ENCODE results near the gene TPT1. TPM values are rescaled to one million over a fixed set of nuclear protein-coding genes. Genes with fewer than 3 reads are reported as not detected.
"Not testable (repeated sequence)": the region's sequence is repeated elsewhere in the genome, so short reads cannot be mapped to it uniquely, and the experiment has no call there.

The TPT1 gene
- total RNA-seq, 2 experiments from 2014 or later = 5,393 to 5,681 TPM

DNA sequence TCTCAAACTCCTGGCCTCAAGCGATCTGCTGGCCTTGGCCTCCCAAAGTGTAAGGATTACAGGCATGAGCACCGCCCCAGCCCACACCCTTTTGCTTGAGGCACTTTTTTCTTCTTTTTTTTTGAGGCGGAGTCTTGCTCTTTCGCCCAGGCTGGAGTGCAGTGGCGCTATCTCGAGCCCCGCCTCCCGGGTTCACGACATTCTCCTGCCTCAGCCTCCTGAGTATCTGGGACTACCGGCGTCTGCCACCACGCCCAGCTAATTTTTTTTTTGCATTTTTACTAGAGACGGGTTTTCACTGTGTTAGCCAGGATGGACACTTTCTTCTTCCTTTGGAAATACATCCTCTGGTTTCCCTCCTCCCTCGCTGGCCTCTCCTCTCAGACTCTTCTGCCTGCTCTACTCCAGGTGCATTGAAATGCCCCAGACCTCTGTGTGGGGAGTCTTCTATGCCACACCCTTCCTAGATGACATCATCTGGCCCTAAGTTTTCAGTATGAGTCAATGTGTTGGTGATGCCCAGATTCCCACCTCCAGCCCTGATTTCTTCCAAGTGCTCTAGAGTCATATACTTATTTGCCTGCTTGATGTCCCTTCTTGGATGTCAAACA, 20.7 kb upstream of the TPT1 start:
- H3K27ac Mint-ChIP-seq = peak overlapping the region; percentile 47
- H3K9me3 Mint-ChIP-seq = peaks cover 4% of the 10 kb centered on the region
- peaks cover 39% of the 10 kb centered on the region for H3K4me1 Mint-ChIP-seq
- ATAC-seq (ENCODE audit: low read depth) (no peak), DNase-seq (no peak)
- H3K4me3 Mint-ChIP-seq = no peak overlapping the region
- POLR2A ChIA-PET = interaction anchor here (1.5 kb wide), 1 partner anchor 18 kb away, joined by 5 read pairs; no protein-coding TSS in a partner anchor
- peaks cover 55% of the 10 kb centered on the region for H3K36me3 Mint-ChIP-seq
- H3K27me3 Mint-ChIP-seq = no peaks in the 10 kb centered on the region

DNA sequence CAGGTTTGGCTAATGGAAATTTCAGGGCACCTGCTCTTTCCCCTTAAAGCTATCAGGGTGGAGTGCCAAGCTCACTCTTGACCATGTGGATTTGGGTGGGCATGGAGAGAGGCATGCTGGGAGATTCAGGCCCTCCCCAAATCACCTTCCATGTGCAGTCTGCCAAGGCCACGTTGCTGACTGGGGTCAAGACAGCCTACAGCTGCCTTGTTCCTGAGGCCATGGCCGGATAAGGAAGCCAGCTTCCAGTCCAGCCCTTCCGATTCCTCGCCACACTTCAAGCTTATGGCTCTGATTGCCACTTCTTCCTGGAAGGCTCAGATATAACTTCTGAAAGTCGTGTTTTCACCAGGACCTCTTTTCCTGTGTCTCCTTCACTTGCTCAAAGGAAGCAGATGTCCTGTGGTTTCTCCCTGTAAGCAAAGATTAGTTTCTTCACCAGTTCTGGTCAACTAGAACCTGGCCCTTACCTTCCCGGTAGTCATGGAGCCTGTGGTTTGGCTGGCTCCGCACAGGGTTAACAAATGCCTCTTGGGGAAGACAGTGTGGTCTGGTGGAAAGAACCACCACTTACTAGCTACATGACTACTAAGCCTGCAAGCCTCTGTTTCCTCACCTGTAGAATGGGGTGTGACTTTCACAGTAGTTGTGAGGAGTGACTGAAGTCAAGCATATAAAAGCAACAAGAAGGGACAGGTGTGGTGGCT, 16.1 kb upstream of the TPT1 start:
- no peaks in the 10 kb centered on the region for H3K9me3 Mint-ChIP-seq
- peak overlapping the region; percentile 31 for H3K4me3 Mint-ChIP-seq
- DNase-seq (no peak), ATAC-seq (ENCODE audit: low read depth) (peak; percentile 67)
- peaks cover 32% of the 10 kb centered on the region for H3K4me1 Mint-ChIP-seq
- POLR2A ChIA-PET = interaction anchor here (1.0 to 1.9 kb wide), 4 partner anchors 9 to 16 kb away, joined by 3 to 17 read pairs (median 6); partner anchors contain the start of gene TPT1
- H3K27me3 Mint-ChIP-seq = no peaks in the 10 kb centered on the region
- peaks cover 33% of the 10 kb centered on the region for H3K36me3 Mint-ChIP-seq
- H3K27ac Mint-ChIP-seq = peak overlapping the region; percentile 72

DNA sequence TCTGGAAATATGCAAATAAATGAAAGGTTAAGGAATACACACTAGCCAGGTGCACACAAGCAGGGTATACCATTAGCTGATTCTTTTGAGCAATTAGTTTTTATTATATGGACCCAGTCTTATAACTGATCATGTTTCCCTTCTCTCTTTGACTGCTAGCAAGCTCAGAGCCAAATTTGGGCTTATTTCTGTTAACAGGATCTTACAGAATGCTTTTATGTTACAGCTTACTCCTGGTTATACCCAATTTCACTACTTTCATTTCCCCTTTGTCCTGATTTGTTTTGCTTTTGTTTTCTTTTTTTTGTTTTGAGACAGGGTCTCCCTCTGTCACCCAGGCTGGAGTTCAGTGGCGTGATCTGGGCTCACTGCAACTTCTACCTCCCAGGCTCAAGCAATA, 12.9 kb upstream of the TPT1 start:
- no peaks in the 10 kb centered on the region for H3K27me3 Mint-ChIP-seq
- peaks cover 27% of the 10 kb centered on the region for H3K4me1 Mint-ChIP-seq
- H3K36me3 Mint-ChIP-seq = peaks cover 37% of the 10 kb centered on the region
- DNase-seq (no peak), ATAC-seq (ENCODE audit: low read depth) (no peak)
- POLR2A ChIA-PET = interaction anchor here (0.7 kb wide), 1 partner anchor 51 kb away, joined by 4 read pairs; no protein-coding TSS in a partner anchor
- H3K4me3 Mint-ChIP-seq = no peak overlapping the region
- no peak overlapping the region for H3K27ac Mint-ChIP-seq
- no peaks in the 10 kb centered on the region for H3K9me3 Mint-ChIP-seq

GRCh38 chr13:45352031-45352430, 11.0 kb upstream of the TPT1 start:
- no peak overlapping the region for H3K4me3 Mint-ChIP-seq
- no peak overlapping the region for H3K27ac Mint-ChIP-seq
- H3K4me1 Mint-ChIP-seq = peaks cover 18% of the 10 kb centered on the region

GRCh38 chr13:45350152-45350551, 9.2 kb upstream of the TPT1 start:
- Mint-ChIP-seq H3K4me3 (no peak overlapping the region), H3K27me3 (no peaks in the 10 kb centered on the region), H3K27ac (no peak overlapping the region), H3K9me3 (no peaks in the 10 kb centered on the region), H3K36me3 (peaks cover 26% of the 10 kb centered on the region), H3K4me1 (peaks cover 13% of the 10 kb centered on the region)
- DNase-seq (no peak), ATAC-seq (ENCODE audit: low read depth) (no peak)
- POLR2A ChIA-PET = interaction anchor here (0.7 kb wide), 2 partner anchors 14 to 65 kb away, joined by 3 to 6 read pairs; no protein-coding TSS in a partner anchor

More at GRCh38 chr13:45352031-45352430, 11.0 kb upstream of the TPT1 start:
- DNase-seq = no peak
- H3K9me3 Mint-ChIP-seq = no peaks in the 10 kb centered on the region
- ATAC-seq (ENCODE audit: low read depth) = no peak
- H3K36me3 Mint-ChIP-seq = peaks cover 28% of the 10 kb centered on the region
- POLR2A ChIA-PET = no interaction called here
- no peaks in the 10 kb centered on the region for H3K27me3 Mint-ChIP-seq

- H3K36me3 Mint-ChIP-seq = peaks cover 29% of the 10 kb centered on the region
- no peak overlapping the region for H3K27ac Mint-ChIP-seq
- no peak for DNase-seq
- H3K4me3 Mint-ChIP-seq = no peak overlapping the region
- H3K4me1 Mint-ChIP-seq = peaks cover 13% of the 10 kb centered on the region
- POLR2A ChIA-PET = interaction anchor here (0.7 kb wide), 2 partner anchors 15 to 65 kb away, joined by 3 to 6 read pairs; no protein-coding TSS in a partner anchor
- ATAC-seq (ENCODE audit: low read depth) = no peak
- H3K27me3 Mint-ChIP-seq = no peaks in the 10 kb centered on the region
- no peaks in the 10 kb centered on the region for H3K9me3 Mint-ChIP-seq
Measured at GRCh38 chr13:45349438-45349837, 8.5 kb upstream of the TPT1 start.

GRCh38 chr13:45344064-45344463, 3.1 kb upstream of the TPT1 start:
- H3K36me3 Mint-ChIP-seq = peaks cover 28% of the 10 kb centered on the region
- not testable (repeated sequence) for H3K27ac Mint-ChIP-seq; H3K9me3 Mint-ChIP-seq; ATAC-seq (ENCODE audit: low read depth); H3K4me3 Mint-ChIP-seq; H3K27me3 Mint-ChIP-seq; DNase-seq
- POLR2A ChIA-PET = interaction anchor here (0.9 to 1.7 kb wide), 2 partner anchors 13 to 19 kb away, joined by 3 to 5 read pairs; no protein-coding TSS in a partner anchor
- H3K4me1 Mint-ChIP-seq = peaks cover 15% of the 10 kb centered on the region

- not testable (repeated sequence) for H3K9me3 Mint-ChIP-seq; H3K27me3 Mint-ChIP-seq; ATAC-seq (ENCODE audit: low read depth); DNase-seq; H3K27ac Mint-ChIP-seq
- Mint-ChIP-seq H3K4me3 (peak overlapping the region; percentile 40), H3K4me1 (peaks cover 23% of the 10 kb centered on the region), H3K36me3 (peaks cover 37% of the 10 kb centered on the region)
- POLR2A ChIA-PET = interaction anchor here (1.1 to 1.7 kb wide), 2 partner anchors 14 to 24 kb away, joined by 3 read pairs; no protein-coding TSS in a partner anchor
Measured at GRCh38 chr13:45343102-45343501, 2.1 kb upstream of the TPT1 start.

GRCh38 chr13:45342668-45343067, 1.7 kb upstream of the TPT1 start:
- POLR2A ChIA-PET = interaction anchor here (1.1 to 4.1 kb wide), 3 partner anchors 14 to 25 kb away, joined by 3 to 22 read pairs (median 17); no protein-coding TSS in a partner anchor
- Mint-ChIP-seq H3K36me3 (peaks cover 35% of the 10 kb centered on the region), H3K4me3 (peak overlapping the region; percentile 97), H3K4me1 (peaks cover 25% of the 10 kb centered on the region)
- not testable (repeated sequence) for H3K27ac Mint-ChIP-seq; H3K9me3 Mint-ChIP-seq; DNase-seq; H3K27me3 Mint-ChIP-seq; ATAC-seq (ENCODE audit: low read depth)

- H3K9me3 Mint-ChIP-seq = no peaks in the 10 kb centered on the region
- H3K4me3 Mint-ChIP-seq = peak overlapping the region; percentile 97
- no peaks in the 10 kb centered on the region for H3K27me3 Mint-ChIP-seq
- peaks cover 26% of the 10 kb centered on the region for H3K4me1 Mint-ChIP-seq
- POLR2A ChIA-PET = interaction anchor here (1.0 to 4.1 kb wide), 11 partner anchors 11 to 222 kb away, joined by 3 to 22 read pairs (median 7); partner anchors contain the start of genes COG3 and SLC25A30
- H3K36me3 Mint-ChIP-seq = peaks cover 37% of the 10 kb centered on the region
- DNase-seq = no peak
- ATAC-seq (ENCODE audit: low read depth) = no peak
- H3K27ac Mint-ChIP-seq = peak overlapping the region; percentile 99
Measured at GRCh38 chr13:45341799-45342500, 967 bp upstream of the TPT1 start.

GRCh38 chr13:45340422-45341033, 455 bp downstream of the TPT1 start:
- Mint-ChIP-seq H3K4me1 (peaks cover 38% of the 10 kb centered on the region), H3K36me3 (peaks cover 48% of the 10 kb centered on the region), H3K27me3 (no peaks in the 10 kb centered on the region), H3K9me3 (no peaks in the 10 kb centered on the region), H3K27ac (peak overlapping the region; percentile 99), H3K4me3 (peak overlapping the region; percentile 97)
- POLR2A ChIA-PET = interaction anchor here (0.9 to 4.1 kb wide), 13 partner anchors 11 to 839 kb away, joined by 3 to 22 read pairs (median 6); partner anchors contain the start of gene SLC25A30
- peak; percentile 85 for DNase-seq
- ATAC-seq (ENCODE audit: low read depth) = peak; percentile 43

DNA sequence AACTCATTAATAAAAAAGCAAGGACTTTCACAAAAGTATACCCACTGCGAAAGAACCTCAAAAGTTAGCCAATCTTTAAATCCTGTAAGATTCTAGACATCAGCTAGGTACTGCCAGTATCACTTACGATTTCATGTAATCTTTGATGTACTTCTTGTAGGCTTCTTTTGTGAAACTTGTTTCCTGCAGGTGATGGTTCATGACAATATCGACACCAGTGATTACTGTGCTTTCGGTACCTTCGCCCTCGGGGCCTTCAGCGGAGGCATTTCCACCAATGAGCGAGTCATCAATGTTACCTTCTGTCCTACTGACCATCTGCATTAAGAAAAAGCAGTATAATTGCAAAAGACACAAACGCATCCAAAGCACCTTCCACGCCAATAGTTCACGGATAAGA, 1.1 kb downstream of the TPT1 start:
- DNase-seq = no peak
- POLR2A ChIA-PET = interaction anchor here (0.9 to 4.1 kb wide), 11 partner anchors 10 to 839 kb away, joined by 3 to 22 read pairs (median 6); partner anchors contain the start of gene SLC25A30

More for the DNA sequence above, 1.1 kb downstream of the TPT1 start:
- H3K4me1 Mint-ChIP-seq = peaks cover 44% of the 10 kb centered on the region
- no peak for ATAC-seq (ENCODE audit: low read depth)
- H3K4me3 Mint-ChIP-seq = peak overlapping the region; percentile 97
- H3K27ac Mint-ChIP-seq = peak overlapping the region; percentile 99
- peaks cover 49% of the 10 kb centered on the region for H3K36me3 Mint-ChIP-seq
- no peaks in the 10 kb centered on the region for H3K9me3 Mint-ChIP-seq
- H3K27me3 Mint-ChIP-seq = no peaks in the 10 kb centered on the region
